GM23248 (cell line): ENCODE data around the gene C1QA.

ENCODE experiments used
- EZH2 ChIP-seq: fragments of 200-600 bp; sonication (generic); IDR thresholded peaks from 2 replicates; pipeline ENCODE4 v1.6.1; 2018; ENCODE audit warnings: antibody characterized with exemption, mild to moderate bottlenecking; ENCODE audit not compliant: insufficient read depth, poor library complexity, severe bottlenecking
- EZH2phosphoT487 ChIP-seq: fragments of 200-600 bp; sonication (generic); IDR thresholded peaks from 2 replicates; pipeline ENCODE4 v1.6.1; 2018; ENCODE audit warnings: antibody characterized with exemption, moderate library complexity, mild to moderate bottlenecking, low read depth; ENCODE audit not compliant: insufficient read depth

- TF ChIP-seq EZH2: no peak
- no peak for TF ChIP-seq EZH2phosphoT487
Observed at GRCh38 chr1:22592051-22592450, 44.4 kb upstream of the C1QA start.
